ENCODE measurements around the gene SYT8.

SYT8 gene

GRCh38 chr11:1860108-1860507, 25.3 kb downstream of the SYT8 start:
- no peak for DNase-seq (ENCODE audit: low spot score)

- DNase-seq (ENCODE audit: low spot score) = no peak
Observed at GRCh38 chr11:1861435-1862411, 26.9 kb downstream of the SYT8 start.

- no peak for DNase-seq (ENCODE audit: low spot score)
Observed at GRCh38 chr11:1862588-1863351, 28.0 kb downstream of the SYT8 start.

- DNase-seq (ENCODE audit: low spot score) = no peak
Observed at GRCh38 chr11:1863352-1864216, 28.8 kb downstream of the SYT8 start.

- no peak for DNase-seq (ENCODE audit: low spot score)
Observed at GRCh38 chr11:1864231-1864630, 29.4 kb downstream of the SYT8 start.

- no peak for DNase-seq (ENCODE audit: low spot score)
Observed at GRCh38 chr11:1864831-1865665, 30.3 kb downstream of the SYT8 start.

GRCh38 chr11:1866226-1866625, 31.4 kb downstream of the SYT8 start:
- no peak for DNase-seq (ENCODE audit: low spot score)

GRCh38 chr11:1866776-1867175, 32.0 kb downstream of the SYT8 start:
- no peak for DNase-seq (ENCODE audit: low spot score)

- DNase-seq (ENCODE audit: low spot score) = no peak
Observed at GRCh38 chr11:1867381-1867780, 32.6 kb downstream of the SYT8 start.

GRCh38 chr11:1868056-1868635, 33.4 kb downstream of the SYT8 start:
- no peak for DNase-seq (ENCODE audit: low spot score)

GRCh38 chr11:1868636-1869291, 34.0 kb downstream of the SYT8 start:
- DNase-seq (ENCODE audit: low spot score) = no peak

- DNase-seq (ENCODE audit: low spot score) = peak; percentile 61
Observed at GRCh38 chr11:1869427-1870325, 34.9 kb downstream of the SYT8 start.

GRCh38 chr11:1870326-1870696, 35.5 kb downstream of the SYT8 start:
- no peak for DNase-seq (ENCODE audit: low spot score)

- no peak for DNase-seq (ENCODE audit: low spot score)
Observed at GRCh38 chr11:1870721-1871466, 36.1 kb downstream of the SYT8 start.

- no peak for DNase-seq (ENCODE audit: low spot score)
Observed at GRCh38 chr11:1871531-1871930, 36.7 kb downstream of the SYT8 start.

GRCh38 chr11:1872267-1872985, 37.6 kb downstream of the SYT8 start:
- no peak for DNase-seq (ENCODE audit: low spot score)

GRCh38 chr11:1873048-1873812, 38.4 kb downstream of the SYT8 start:
- DNase-seq (ENCODE audit: low spot score) = no peak
